Mesendoderm (in vitro differentiated cells): ENCODE data around the gene BCL11A.

Experiments
- DNase-seq: peaks from one replicate; pipeline ENCODE4 v3.0.0; 2013
- H2AK5ac ChIP-seq: 2 replicates; pipeline ENCODE4 v1.6.1; 2013; ENCODE audit warnings: low read length, inconsistent platforms
- H2BK120ac ChIP-seq: 2 replicates; pipeline ENCODE4 v1.6.1; 2013; ENCODE audit warnings: low read depth, mild to moderate bottlenecking, low read length, moderate library complexity, mixed read lengths
- H2BK15ac ChIP-seq: replicated peaks from 2 replicates; pipeline ENCODE4 v1.6.1; 2013; ENCODE audit warnings: low read depth, mild to moderate bottlenecking, moderate library complexity
- H2BK5ac ChIP-seq: 2 replicates; pipeline ENCODE4 v1.6.1; 2013; ENCODE audit warnings: low read length, inconsistent platforms
- H3K18ac ChIP-seq: 2 replicates; pipeline ENCODE4 v1.6.1; 2013; ENCODE audit warnings: mild to moderate bottlenecking, low read length, mixed read lengths
- H3K23ac ChIP-seq: one replicate; pipeline ENCODE4 v1.6.1; 2013; ENCODE audit warnings: low read length
- H3K27ac ChIP-seq: 2 replicates; pipeline ENCODE4 v1.5.1; 2013; ENCODE audit warnings: low read depth, mild to moderate bottlenecking, inconsistent platforms, low read length, moderate library complexity
- H3K27me3 ChIP-seq: 2 replicates; pipeline ENCODE4 v1.6.1; 2013; ENCODE audit warnings: low read length, control low read depth, mild to moderate bottlenecking, inconsistent platforms; ENCODE audit not compliant: insufficient read depth, poor library complexity
- H3K36me3 ChIP-seq: 2 replicates; pipeline ENCODE4 v1.6.1; 2013; ENCODE audit warnings: low read length, inconsistent platforms; ENCODE audit not compliant: control insufficient read depth, insufficient read depth
- H3K4ac ChIP-seq: one replicate; pipeline ENCODE4 v1.6.1; 2013; ENCODE audit warnings: low read depth, mild to moderate bottlenecking, low read length, moderate library complexity
- H3K4me1 ChIP-seq: 2 replicates; pipeline ENCODE4 v1.6.1; 2013; ENCODE audit warnings: low read depth, low read length, inconsistent platforms; ENCODE audit not compliant: control insufficient read depth
- H3K4me2 ChIP-seq: 2 replicates; pipeline ENCODE4 v1.6.1; 2013; ENCODE audit warnings: low read length
- H3K4me3 ChIP-seq: 2 replicates; pipeline ENCODE4 v1.5.1; 2013; ENCODE audit warnings: mild to moderate bottlenecking, low read length
- H3K56ac ChIP-seq: one replicate; pipeline ENCODE4 v1.6.1; 2013; ENCODE audit warnings: low read length
- H3K79me1 ChIP-seq: 2 replicates; pipeline ENCODE4 v1.6.1; 2013; ENCODE audit warnings: low read length, inconsistent platforms
- H3K79me2 ChIP-seq: 2 replicates; pipeline ENCODE4 v1.6.1; 2013; ENCODE audit warnings: mild to moderate bottlenecking, low read length; ENCODE audit not compliant: control insufficient read depth, insufficient read depth
- H3K9ac ChIP-seq: 2 replicates; pipeline ENCODE4 v1.6.1; 2013; ENCODE audit warnings: low read length, inconsistent platforms
- H4K5ac ChIP-seq: one replicate; pipeline ENCODE4 v1.6.1; 2013; ENCODE audit warnings: low read length
- H4K8ac ChIP-seq: one replicate; pipeline ENCODE4 v1.6.1; 2013; ENCODE audit warnings: low read depth, mild to moderate bottlenecking, control low read depth, low read length, moderate library complexity
- WGBS: extraction: QIAGEN DNeasy Blood & Tissue Kit; methylation state at CpG from one replicate; pipeline ENCODE4 v1.1.7; 2013; ENCODE audit warnings: low lambda C conversion rate, missing lambda C conversion rate; ENCODE audit not compliant: insufficient coverage; ENCODE audit errors: extremely low coverage; 5-methylcytosine and 5-hydroxymethylcytosine counted together

BCL11A gene

DNA sequence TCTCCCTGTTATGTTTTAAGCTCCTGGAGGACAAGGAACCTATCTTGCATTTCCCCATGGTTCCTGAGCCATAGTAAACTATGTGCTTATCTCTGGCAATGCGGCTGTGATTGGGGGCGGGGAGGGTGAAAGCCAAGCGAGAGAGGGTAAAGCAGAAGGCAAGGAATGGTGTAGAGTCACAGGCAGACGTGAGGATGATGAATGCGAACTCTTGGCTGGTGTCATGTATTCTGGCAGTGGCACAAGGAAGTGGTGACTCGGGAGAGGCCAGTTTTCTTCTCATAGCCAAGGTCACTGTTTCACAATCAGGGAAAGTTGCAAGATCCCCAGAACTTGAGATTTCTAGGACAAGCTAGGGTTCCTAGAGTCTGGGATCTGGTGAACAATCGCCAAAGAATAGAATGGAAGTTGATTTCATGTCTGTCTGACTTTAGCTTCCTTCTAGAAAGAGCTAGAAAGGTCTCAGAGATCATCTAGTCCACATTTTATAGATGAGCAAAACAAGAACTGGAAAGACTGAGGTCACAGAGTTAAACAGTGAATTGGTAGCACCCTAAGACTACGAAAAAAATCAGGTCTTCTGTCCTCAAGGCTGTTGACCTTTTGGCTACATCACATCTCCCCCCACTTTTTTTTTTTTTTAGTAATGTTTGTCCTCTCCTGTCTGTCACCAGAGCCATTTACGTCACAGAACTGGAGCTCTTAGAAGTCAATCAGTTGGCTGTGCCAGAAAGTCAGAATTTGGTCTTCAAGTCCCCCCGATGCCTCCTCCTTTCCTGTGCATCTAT, 137.0 kb downstream of the BCL11A start:
- Histone ChIP-seq H4K8ac (no peak overlapping the region), H3K4me2 (peak overlapping the region; percentile 23), H3K79me2 (peaks cover 2% of the 10 kb centered on the region), H2BK5ac (peak overlapping the region; percentile 81), H3K9ac (peak overlapping the region; percentile 27), H3K27me3 (no peaks in the 10 kb centered on the region), H3K4me1 (peaks cover 17% of the 10 kb centered on the region), H3K4ac (peak overlapping the region; percentile 85), H3K79me1 (no peaks in the 10 kb centered on the region), H3K36me3 (no peaks in the 10 kb centered on the region), H3K56ac (peak overlapping the region; percentile 57), H2BK120ac (peak overlapping the region; percentile 99), H3K4me3 (no peak overlapping the region), H2BK15ac (peak overlapping the region; percentile 64), H4K5ac (no peak overlapping the region), H2AK5ac (peak overlapping the region; percentile 53), H3K18ac (peak overlapping the region; percentile 85), H3K23ac (peak overlapping the region; percentile 11), H3K27ac (peak overlapping the region; percentile 45)
- WGBS: no CpG with 5 or more reads among the region's 10 CpGs
- DNase-seq: peak; percentile 85

DNA sequence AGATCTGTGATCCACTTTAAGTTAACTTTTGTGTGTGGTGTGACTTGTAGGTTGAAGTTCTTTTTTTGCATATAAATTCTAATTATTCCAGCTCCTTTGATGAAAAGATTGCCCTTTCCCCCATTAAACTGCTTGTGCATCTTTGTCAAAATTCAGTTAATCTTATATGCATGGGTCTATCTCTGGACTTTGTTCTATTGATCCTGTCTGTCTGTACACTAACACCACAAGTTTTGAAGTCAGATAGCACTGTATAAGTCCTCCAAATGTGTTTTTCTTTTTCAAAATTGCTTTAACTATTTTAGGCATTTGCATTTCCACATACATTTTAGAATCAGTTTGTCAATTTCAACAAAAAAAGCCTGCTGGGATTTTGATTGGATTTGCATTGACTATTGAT, 137.6 kb downstream of the BCL11A start:
- DNase-seq: no peak
- H3K27ac ChIP-seq: no peak overlapping the region
- no peak overlapping the region for H3K18ac ChIP-seq
- no peak overlapping the region for H3K23ac ChIP-seq
- H3K27me3 ChIP-seq: no peaks in the 10 kb centered on the region
- H4K8ac ChIP-seq: no peak overlapping the region
- H3K9ac ChIP-seq: no peak overlapping the region
- H2AK5ac ChIP-seq: no peak overlapping the region
- no peak overlapping the region for H2BK5ac ChIP-seq
- no peak overlapping the region for H3K4ac ChIP-seq
- H3K4me3 ChIP-seq: no peak overlapping the region
- H3K4me2 ChIP-seq: no peak overlapping the region
- H3K56ac ChIP-seq: no peak overlapping the region
- H3K4me1 ChIP-seq: peaks cover 19% of the 10 kb centered on the region
- no peaks in the 10 kb centered on the region for H3K79me1 ChIP-seq
- H3K36me3 ChIP-seq: no peaks in the 10 kb centered on the region
- no peak overlapping the region for H4K5ac ChIP-seq
- no peak overlapping the region for H2BK120ac ChIP-seq
- peaks cover 2% of the 10 kb centered on the region for H3K79me2 ChIP-seq
- peak overlapping the region; percentile 42 for H2BK15ac ChIP-seq

GRCh38 chr2:60414495-60415138, 138.8 kb downstream of the BCL11A start:
- Histone ChIP-seq H4K5ac (no peak overlapping the region), H3K27me3 (no peaks in the 10 kb centered on the region), H3K56ac (no peak overlapping the region), H3K4me2 (no peak overlapping the region), H3K18ac (peak overlapping the region; percentile 7), H3K79me2 (peaks cover 2% of the 10 kb centered on the region), H3K9ac (no peak overlapping the region), H3K23ac (no peak overlapping the region), H3K79me1 (no peaks in the 10 kb centered on the region), H2BK120ac (no peak overlapping the region), H4K8ac (no peak overlapping the region), H2AK5ac (no peak overlapping the region), H2BK15ac (no peak overlapping the region), H3K4ac (no peak overlapping the region), H3K27ac (no peak overlapping the region), H3K4me1 (peaks cover 24% of the 10 kb centered on the region), H3K4me3 (no peak overlapping the region), H3K36me3 (no peaks in the 10 kb centered on the region), H2BK5ac (no peak overlapping the region)
- DNase-seq: no peak
- no CpG with 5 or more reads among the region's 2 CpGs for WGBS

DNA sequence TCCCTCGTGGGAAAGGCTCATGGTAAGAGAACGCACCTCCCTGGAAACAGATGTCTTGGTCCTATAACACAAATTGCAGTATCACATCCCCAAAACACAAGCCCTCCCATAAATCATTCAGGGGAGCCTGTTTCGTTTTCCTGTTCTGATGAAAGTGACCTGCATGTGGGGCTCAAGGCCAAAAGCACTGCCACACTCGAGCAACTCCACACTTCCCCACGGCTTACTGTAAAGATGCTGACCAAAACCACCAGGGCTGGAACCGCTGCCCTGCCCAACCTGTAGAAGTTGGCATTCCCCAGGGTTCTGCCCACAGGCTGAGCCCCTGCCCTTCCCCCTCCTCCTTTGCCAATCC, 139.7 kb downstream of the BCL11A start:
- DNase-seq: no peak
- H2BK15ac ChIP-seq: no peak overlapping the region
- no peak overlapping the region for H3K27ac ChIP-seq
- no peak overlapping the region for H4K5ac ChIP-seq
- no peak overlapping the region for H3K4me3 ChIP-seq
- no peak overlapping the region for H2AK5ac ChIP-seq
- no peak overlapping the region for H3K9ac ChIP-seq
- no peaks in the 10 kb centered on the region for H3K79me1 ChIP-seq
- H2BK120ac ChIP-seq: no peak overlapping the region
- H3K4ac ChIP-seq: no peak overlapping the region
- H4K8ac ChIP-seq: no peak overlapping the region
- H3K36me3 ChIP-seq: no peaks in the 10 kb centered on the region
- H3K4me1 ChIP-seq: peaks cover 24% of the 10 kb centered on the region
- H3K18ac ChIP-seq: peak overlapping the region; percentile 7
- H2BK5ac ChIP-seq: no peak overlapping the region
- H3K56ac ChIP-seq: no peak overlapping the region
- H3K23ac ChIP-seq: no peak overlapping the region
- H3K27me3 ChIP-seq: no peaks in the 10 kb centered on the region
- no peak overlapping the region for H3K4me2 ChIP-seq
- H3K79me2 ChIP-seq: peaks cover 2% of the 10 kb centered on the region
- WGBS: no CpG with 5 or more reads among the region's 6 CpGs

- Histone ChIP-seq H3K4me2 (no peak overlapping the region), H2BK15ac (peak overlapping the region; percentile 3), H3K79me2 (peaks cover 2% of the 10 kb centered on the region), H4K8ac (no peak overlapping the region), H3K18ac (peak overlapping the region; percentile 75), H3K27me3 (no peaks in the 10 kb centered on the region), H2BK5ac (no peak overlapping the region), H4K5ac (no peak overlapping the region), H3K4me3 (no peak overlapping the region), H3K23ac (no peak overlapping the region), H3K27ac (no peak overlapping the region), H2AK5ac (no peak overlapping the region), H2BK120ac (no peak overlapping the region), H3K79me1 (no peaks in the 10 kb centered on the region), H3K4me1 (peaks cover 24% of the 10 kb centered on the region), H3K56ac (peak overlapping the region; percentile 22), H3K4ac (no peak overlapping the region), H3K36me3 (no peaks in the 10 kb centered on the region), H3K9ac (no peak overlapping the region)
- no peak for DNase-seq
- WGBS: no CpG with 5 or more reads among the region's 4 CpGs
Measured at GRCh38 chr2:60413069-60413813, 140.2 kb downstream of the BCL11A start.
